NCI-H524 treated with DMSO at 0.1 percent for 48 hours (cell line): Measurements from ENCODE around the gene RINL.
"Not testable (repeated sequence)": the region's sequence is repeated elsewhere in the genome, so short reads cannot be mapped to it uniquely, and the experiment has no call there.

Source experiments
- DNase-seq: peaks from one replicate; lab custom pipeline; 2025; lab: John Stamatoyannopoulos, UW

RINL gene

GRCh38 chr19:38905620-38906019, 27.5 kb upstream of the RINL start:
- DNase-seq: no peak

GRCh38 chr19:38904581-38905539, 26.8 kb upstream of the RINL start:
- DNase-seq: no peak

- DNase-seq: no peak
These were observed 23.6 kb upstream of the RINL start for GRCh38 chr19:38901683-38902082.

GRCh38 chr19:38900743-38901190, 22.7 kb upstream of the RINL start:
- DNase-seq: no peak

- DNase-seq: no peak
These were observed 22.1 kb upstream of the RINL start for GRCh38 chr19:38900202-38900629.

- DNase-seq: peak; percentile 100
These were observed 21.5 kb upstream of the RINL start, which contains the start of the genes NFKBIB and SIRT2 for GRCh38 chr19:38899447-38900201. NFKBIB (plus strand) TSS chr19:38899969; CDS start chr19:38900033, 64 bp downstream. SIRT2 (minus strand) TSS chr19:38899618; CDS start chr19:38899521, 97 bp downstream.

GRCh38 chr19:38898788-38899446, 20.8 kb upstream of the RINL start:
- DNase-seq: no peak

GRCh38 chr19:38894968-38895367, 16.9 kb upstream of the RINL start:
- DNase-seq: no peak

- no peak for DNase-seq
These were observed 15.3 kb upstream of the RINL start for GRCh38 chr19:38893341-38893771.

GRCh38 chr19:38892841-38893240, 14.8 kb upstream of the RINL start:
- no peak for DNase-seq

- no peak for DNase-seq
These were observed 13.7 kb upstream of the RINL start for GRCh38 chr19:38891771-38892170.

GRCh38 chr19:38890686-38891085, 12.6 kb upstream of the RINL start:
- no peak for DNase-seq

- no peak for DNase-seq
These were observed 11.7 kb upstream of the RINL start for GRCh38 chr19:38889803-38890202.

- DNase-seq: no peak
These were observed 10.8 kb upstream of the RINL start for GRCh38 chr19:38888876-38889275.

- not testable (repeated sequence) for DNase-seq
These were observed 6.6 kb upstream of the RINL start for GRCh38 chr19:38884691-38885090.

GRCh38 chr19:38883286-38883685, 5.2 kb upstream of the RINL start:
- no peak for DNase-seq

GRCh38 chr19:38880882-38881609, 3.0 kb upstream of the RINL start:
- no peak for DNase-seq

- no peak for DNase-seq
These were observed 2.2 kb upstream of the RINL start for GRCh38 chr19:38880076-38880881.

GRCh38 chr19:38879400-38879751, 1.3 kb upstream of the RINL start:
- no peak for DNase-seq

- no peak for DNase-seq
These were observed 712 bp upstream of the RINL start for GRCh38 chr19:38878575-38879399.
